Measurements from ENCODE around the gene KLHL5.
"Not testable (repeated sequence)": the region's sequence is repeated elsewhere in the genome, so short reads cannot be mapped to it uniquely, and the experiment has no call there.

KLHL5 gene, protein sequence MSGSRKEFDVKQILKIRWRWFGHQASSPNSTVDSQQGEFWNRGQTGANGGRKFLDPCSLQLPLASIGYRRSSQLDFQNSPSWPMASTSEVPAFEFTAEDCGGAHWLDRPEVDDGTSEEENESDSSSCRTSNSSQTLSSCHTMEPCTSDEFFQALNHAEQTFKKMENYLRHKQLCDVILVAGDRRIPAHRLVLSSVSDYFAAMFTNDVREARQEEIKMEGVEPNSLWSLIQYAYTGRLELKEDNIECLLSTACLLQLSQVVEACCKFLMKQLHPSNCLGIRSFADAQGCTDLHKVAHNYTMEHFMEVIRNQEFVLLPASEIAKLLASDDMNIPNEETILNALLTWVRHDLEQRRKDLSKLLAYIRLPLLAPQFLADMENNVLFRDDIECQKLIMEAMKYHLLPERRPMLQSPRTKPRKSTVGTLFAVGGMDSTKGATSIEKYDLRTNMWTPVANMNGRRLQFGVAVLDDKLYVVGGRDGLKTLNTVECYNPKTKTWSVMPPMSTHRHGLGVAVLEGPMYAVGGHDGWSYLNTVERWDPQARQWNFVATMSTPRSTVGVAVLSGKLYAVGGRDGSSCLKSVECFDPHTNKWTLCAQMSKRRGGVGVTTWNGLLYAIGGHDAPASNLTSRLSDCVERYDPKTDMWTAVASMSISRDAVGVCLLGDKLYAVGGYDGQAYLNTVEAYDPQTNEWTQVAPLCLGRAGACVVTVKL

DNA sequence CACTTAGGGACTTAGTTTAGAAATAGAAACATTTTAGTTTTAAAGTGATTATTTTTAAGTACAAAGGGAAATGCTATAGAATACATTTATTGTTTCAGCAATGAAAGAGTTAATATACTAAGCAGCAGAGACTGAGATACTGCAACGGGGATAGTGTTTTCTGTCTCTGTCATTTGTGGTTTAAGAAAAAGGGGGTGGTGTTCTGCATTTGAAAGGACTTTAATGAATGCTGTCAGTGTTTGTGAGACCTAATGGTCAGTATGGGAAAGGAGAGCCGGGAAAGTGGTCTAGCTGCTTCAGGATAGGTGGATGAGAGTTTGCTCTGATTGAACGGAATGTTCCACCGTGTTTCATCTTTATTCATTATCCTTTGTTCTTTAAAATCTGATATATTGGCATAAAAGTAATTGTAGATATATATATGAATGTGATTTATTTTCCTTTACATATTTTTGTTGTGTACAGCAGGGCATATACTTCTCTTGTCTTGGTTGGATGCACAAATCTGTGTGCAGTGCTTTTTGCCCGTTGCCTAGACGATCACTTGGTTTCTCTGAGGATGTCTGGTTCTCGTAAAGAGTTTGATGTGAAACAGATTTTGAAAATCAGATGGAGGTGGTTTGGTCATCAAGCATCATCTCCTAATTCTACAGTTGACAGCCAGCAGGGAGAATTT, at the start of gene KLHL5:
KLHL5 (plus strand) TSS at position 139 of the 676 bp plus-strand sequence; CDS start at position 560, 421 bp downstream.
- DNase-seq (ENCODE audit: low read depth) = no peak

DNA sequence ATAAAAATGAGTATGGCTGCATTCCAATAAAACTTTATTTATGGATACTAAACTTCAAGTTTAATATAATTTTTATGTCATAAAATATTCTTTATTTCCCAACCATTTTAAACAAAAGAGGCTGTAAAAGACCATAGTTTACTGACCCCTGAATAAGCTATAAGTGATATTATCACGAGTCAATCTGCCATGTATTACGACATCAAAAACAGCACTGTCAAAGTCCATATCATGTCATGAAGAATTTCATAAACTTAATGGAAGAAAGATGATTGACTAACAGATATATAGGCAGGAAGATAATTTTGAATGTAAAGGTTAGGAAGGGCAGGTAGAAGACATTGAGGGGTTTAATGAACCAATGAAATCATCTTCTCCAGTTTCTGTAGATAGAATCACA, 48.0 kb upstream of the KLHL5 start:
- no peak for DNase-seq (ENCODE audit: low read depth)

DNA sequence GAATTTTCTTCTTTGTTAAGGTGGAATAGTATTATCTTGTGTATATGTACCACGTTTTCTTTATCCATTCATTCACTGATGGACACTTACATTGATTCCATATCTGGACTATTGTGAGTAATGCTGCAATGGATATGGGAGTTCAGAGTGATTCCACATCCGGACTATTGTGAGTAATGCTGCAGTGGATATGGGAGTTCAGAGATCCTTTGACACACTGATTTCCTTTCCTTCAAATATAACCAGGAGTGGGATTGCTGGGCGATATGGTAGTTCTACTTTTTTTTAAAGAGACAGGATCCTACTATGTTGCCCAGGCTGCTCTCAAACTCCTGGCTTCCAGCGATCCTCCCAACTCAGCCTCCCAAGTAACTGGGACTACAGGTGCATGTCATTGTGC, 41.9 kb upstream of the KLHL5 start:
- no peak for DNase-seq (ENCODE audit: low read depth)

DNA sequence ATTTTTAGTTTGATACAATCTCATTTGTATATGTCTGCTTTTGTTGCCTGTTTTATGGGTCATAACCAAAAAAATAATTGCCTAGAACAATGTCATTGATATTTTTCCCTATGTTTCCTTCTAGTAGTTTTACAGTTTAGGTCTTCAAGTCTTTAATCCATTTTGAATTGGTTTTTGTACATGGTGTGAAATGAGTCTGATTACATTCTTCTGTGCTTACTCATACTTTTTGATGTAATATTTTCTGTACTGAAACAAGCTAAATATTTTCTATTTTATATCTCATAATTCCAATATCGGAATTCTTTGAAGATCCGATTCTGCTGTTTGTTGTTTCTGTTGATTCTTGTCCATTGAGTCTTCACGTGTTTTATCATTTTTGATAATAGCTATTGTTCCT, 40.4 kb upstream of the KLHL5 start:
- DNase-seq (ENCODE audit: low read depth) = no peak

DNA sequence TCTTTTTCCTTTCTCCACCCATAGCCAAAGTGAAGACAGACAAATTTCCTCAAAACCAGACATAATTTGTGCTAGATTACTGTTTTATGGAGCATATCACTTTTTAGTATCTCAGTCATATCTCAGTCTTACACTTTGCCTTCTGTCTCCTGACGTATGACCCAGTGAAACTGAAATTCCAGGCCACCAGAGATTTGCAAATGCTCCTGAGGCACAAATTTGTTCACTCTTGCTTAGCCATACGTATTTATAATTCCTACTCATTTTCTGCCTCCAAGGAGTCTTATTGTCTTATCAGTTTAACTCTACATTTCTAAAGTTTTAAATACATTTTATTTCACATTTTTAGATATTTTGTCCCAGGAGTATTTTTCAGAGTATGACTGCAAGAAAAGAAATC, 39.8 kb upstream of the KLHL5 start:
- no peak for DNase-seq (ENCODE audit: low read depth)

DNA sequence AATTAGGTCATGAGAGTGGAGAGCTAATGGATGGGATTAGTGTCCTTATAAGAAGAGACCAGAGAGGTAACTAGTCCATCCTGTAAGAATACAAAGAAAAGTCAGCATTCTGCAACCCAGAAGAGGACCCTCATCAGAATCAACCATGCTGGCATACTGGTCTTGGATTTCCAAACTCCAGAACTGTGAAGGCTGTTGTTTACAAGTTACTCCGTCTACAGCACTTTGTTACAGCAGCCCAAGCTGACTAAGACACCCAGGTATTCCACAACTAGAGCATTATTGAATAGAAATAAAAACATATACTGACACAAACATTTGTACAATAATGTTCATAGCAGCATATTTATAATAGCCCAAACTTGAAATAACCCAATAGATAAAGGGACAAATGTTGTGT, 39.0 kb upstream of the KLHL5 start:
- no peak for DNase-seq (ENCODE audit: low read depth)

DNA sequence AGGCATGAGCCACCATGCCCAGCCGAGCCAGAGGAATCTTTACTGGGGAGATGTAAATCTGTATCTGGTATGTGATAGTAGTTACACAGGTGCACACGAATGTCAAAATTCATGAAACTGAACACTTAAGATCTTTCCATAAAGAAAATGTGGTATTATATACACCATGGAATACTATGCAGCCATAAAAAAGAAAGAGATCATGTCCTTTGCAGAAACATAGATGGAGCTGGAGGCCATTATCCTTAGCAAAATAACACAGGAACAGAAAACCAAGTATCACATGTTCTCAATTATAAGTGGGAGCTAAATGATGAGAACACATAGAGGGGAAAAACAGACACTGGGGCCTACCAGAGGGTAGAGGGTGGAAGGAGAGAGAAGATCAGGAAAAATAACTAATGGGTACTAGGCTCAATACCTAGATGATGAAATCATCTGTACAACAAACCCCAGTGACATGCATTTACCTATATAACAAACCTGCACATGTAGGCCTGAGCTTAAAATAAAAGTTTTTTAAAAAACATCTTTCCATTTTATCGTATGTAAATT, 37.6 kb upstream of the KLHL5 start:
- DNase-seq (ENCODE audit: low read depth) = no peak

DNA sequence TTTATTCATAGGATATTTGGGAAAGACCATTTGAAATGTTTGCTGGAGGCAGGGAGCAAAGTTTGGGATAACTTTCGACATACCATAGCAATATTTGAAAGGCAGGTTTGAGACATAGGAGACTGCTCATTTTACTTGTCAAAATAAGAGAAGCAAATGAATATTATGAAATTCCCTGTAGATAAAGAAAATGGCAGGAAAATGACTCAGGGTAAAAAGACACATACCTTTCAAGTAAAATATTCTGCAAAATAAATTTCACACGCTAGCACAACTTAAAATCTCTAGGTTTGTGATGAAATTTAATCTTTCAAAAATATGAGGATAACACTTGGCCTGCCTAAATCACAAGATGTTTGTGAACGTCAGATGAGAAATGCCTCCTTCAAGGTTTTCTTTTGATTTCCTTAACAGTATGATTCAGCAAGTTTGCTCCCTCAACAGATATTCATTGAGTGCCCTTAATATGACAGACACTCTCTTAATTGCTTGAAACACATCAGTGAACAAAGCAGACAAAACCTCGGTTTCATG, 36.4 kb upstream of the KLHL5 start:
- no peak for DNase-seq (ENCODE audit: low read depth)

DNA sequence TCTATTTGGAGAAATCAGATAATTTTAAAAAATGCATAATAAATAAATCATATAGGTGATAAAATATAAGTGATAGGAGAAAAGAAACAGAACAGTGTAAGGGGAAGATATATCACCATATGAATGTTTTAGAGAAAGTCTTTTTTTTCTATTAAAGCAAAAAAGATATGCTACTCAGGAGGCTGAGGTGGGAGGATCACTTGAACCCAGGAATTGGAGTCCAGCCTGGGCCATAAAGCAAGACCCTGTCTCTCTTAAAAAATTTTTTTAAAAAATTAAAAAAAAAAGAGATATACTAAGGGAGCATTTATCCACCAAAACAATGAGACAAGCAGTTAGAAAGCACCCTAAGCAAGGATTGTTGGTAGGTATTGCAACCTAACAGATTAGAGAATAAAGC, 35.9 kb upstream of the KLHL5 start:
- no peak for DNase-seq (ENCODE audit: low read depth)

DNA sequence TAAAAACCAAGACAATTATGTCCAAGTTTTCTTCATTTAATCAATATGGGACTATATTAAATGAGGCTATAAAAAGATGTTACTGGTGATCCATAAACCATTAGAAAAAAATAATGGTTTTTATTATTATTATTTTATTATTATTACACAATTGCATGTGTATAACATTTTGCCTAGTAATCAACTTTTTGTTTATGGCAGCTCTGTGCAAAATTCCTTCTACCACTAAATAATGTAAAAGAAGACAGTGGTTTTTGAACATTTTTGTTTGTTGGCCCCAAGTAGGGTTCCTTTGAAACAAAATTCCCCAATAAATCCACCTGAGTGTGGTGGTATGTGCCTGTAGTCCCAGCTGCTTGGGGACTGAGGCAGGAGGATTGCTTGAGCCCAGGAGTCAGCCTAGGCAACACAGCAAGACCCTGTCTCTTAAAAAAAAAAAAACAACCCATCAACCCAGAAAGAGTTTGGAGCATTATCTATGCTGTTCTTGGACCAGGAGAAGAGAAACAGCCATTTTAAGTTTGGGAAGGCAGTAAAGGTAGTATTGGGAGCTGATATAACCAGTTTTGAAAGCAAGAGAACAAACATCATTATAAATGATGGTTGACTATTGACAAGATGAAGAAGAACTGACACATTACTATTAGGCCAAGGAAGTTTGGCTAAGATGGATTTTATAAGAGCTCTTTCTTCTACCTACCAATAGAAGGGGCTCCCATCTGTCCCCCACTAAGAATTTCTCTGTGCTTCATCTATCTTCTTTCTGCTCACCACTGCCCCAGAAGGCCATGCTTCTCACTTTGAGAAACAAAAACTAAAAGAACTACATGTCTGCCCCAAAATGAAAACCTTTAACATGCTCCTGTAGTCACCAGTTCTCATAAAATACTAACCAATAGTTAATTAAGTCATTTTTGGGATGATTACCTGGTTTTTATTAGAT, 32.0 kb upstream of the KLHL5 start:
- no peak for DNase-seq (ENCODE audit: low read depth)

DNA sequence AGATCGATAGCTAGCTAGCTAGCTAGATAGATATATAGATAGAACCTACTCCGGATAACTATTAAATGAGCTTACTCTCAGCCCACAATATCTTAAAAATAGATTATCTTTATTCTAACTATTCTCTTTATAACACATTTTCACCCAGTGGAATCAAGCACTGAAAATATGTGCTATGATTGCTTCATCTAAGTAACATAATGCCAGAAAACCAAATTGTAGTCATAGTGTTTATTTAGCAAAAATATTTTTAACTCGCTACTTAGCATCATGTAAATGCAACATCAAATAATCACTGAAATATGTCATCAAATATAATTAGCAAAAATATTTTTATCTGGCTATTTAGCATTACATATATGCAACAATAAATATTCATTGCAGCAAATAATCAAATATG, 31.3 kb upstream of the KLHL5 start:
- DNase-seq (ENCODE audit: low read depth) = no peak

DNA sequence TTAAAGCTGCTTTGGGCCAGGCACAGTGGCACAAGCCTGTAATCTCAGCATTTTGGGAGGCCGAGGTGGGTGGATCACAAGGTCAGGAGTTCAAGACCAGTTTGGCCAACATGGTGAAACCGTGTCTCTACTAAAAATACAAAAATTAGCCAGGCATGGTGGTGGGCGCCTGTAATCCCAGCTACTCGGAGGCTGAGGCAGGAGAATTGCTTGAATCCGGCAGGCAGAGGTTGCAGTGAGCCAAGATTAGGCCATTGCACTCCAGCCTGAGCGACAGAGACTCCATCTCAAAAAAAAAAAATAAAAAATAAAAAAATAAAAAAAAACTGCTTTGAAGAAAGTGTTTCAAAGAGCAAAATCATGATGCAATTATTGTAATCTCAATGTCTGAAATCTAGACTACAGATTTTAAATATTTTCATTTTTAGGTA, 30.4 kb upstream of the KLHL5 start:
- not testable (repeated sequence) for DNase-seq (ENCODE audit: low read depth)

DNA sequence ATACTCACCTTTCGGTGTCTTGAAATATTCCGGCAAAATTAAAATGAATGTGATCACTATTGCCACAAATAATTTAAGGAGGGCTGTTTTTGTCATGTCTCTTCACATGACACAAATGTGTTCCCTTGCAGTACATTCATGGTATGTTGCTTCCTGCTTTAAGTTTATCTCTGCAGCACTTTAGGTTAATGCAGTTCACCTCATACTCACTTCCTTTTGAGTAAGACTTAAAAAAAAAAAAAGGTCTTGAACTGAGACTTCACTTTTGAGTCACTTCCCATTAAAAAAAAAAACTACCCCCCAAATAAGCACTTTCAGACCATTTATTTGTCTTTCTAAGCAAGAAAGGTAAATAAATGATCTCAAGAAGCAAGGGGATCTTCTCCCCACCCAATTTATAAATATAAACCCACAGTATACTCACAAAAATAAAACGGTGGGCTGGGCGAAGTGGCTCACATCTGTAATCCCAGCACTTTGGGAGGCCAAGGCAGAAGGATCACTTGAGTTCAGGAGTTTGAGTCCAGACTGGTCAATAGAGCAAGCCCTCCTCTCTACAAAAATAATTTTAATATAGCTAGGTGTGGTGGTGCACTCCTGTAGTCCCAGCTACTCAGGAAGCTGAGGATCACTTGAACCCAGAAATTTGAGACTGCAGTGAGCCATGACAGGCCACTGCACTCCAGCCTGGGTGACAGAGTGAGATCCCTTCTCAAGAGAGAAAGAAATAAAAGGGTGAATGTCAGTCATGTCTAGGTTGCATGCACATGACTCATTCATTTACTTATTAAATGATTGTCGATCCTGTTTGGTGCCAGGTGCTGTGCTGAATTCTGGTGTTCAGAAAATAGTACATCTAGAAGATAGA, 29.6 kb upstream of the KLHL5 start, which contains the start of gene TMEM156:
TMEM156 (minus strand) TSS at position 192 of the 868 bp plus-strand sequence; CDS start at position 96, 96 bp downstream.
- no peak for DNase-seq (ENCODE audit: low read depth)

DNA sequence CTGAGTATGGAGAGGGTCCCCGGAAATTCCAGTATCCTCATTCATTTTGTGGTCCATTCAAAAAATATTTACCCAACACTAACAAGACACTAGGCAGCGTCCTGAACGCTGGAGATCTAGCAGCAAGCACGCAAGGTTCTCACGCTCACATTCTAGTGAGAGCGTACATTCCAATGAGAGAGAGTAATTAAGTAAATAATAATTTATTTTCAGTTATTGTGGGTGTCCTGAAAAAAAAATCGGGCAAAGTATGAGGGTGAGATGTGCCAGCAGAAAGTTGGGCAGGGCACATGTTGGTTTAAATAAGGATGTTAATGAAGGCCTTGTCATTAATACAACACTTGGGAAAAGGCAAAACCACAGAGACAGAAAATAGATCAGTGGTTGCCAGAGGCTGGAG, 25.9 kb upstream of the KLHL5 start:
- no peak for DNase-seq (ENCODE audit: low read depth)

DNA sequence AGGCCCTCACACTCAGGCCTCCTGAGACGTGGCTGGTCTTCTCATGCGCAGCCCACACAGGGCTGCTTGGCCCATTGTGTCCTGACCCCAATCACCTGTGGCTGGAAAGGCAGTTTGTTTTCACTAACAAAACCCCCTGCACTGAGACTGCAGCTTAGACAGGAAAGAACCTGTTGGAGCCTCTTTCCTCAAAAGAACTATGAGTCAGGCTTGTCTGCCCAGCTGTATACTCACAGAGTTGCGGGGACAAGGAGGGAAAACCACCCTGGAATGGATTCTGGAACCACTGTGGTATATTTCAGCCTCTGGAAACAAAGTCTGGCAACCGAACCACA, 24.6 kb upstream of the KLHL5 start:
- DNase-seq (ENCODE audit: low read depth) = no peak

DNA sequence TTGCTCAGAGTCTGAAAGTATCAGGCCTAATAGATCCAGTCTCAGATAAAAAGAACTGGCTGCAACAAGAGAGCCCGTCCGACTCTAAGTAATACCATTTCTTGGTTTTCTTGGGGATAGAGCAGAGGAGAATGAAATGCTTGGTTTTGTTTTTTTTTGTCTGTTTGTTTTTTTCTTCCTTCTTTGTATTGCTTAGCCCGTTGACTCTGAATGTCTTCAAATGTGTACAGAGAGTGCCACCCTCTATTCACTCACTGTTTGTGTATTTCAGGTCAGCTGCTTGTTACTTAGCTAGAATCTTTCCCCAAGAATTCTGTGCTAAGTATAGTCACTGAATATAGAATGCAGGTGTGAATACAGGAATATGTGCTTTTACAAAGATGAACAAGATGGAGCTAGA, 24.1 kb upstream of the KLHL5 start:
- DNase-seq (ENCODE audit: low read depth) = no peak

DNA sequence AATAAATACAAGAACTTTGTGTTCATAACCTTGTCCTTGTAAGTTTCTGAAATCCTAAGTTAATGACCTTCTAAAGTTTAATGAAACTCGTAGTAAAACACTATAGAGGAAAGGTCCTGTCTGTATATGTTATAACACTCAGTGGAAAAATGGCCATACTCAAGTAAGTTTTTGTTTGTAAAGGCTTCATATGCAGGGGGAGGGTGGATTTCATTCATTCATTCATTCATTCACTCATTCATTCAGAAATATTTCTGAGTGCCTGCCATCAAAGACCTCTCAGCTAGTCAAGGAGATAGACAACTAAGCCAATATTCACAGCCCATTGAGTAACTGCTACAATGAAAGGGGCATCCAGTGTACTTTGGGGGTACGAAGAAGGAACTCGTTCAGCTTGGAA, 22.9 kb upstream of the KLHL5 start:
- DNase-seq (ENCODE audit: low read depth) = no peak

DNA sequence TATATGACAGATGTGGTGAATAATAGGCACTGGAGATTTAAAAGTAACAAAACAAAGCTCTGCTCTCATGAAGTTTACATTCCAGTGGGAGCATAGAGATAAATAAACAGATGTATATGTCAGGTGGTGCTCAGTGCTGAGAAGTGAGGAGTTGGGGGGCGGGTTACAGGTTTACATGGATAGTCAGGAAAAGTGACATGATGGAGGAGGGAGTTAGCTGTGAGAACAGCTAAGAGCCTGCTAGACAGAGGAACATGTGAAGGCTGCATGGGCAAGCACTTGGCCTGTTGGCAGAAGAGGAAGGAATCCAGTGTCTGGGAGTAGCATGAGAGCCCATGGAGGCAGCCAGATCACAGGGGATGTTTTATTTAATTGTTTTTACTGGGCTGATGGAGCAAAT, 19.7 kb upstream of the KLHL5 start:
- no peak for DNase-seq (ENCODE audit: low read depth)

DNA sequence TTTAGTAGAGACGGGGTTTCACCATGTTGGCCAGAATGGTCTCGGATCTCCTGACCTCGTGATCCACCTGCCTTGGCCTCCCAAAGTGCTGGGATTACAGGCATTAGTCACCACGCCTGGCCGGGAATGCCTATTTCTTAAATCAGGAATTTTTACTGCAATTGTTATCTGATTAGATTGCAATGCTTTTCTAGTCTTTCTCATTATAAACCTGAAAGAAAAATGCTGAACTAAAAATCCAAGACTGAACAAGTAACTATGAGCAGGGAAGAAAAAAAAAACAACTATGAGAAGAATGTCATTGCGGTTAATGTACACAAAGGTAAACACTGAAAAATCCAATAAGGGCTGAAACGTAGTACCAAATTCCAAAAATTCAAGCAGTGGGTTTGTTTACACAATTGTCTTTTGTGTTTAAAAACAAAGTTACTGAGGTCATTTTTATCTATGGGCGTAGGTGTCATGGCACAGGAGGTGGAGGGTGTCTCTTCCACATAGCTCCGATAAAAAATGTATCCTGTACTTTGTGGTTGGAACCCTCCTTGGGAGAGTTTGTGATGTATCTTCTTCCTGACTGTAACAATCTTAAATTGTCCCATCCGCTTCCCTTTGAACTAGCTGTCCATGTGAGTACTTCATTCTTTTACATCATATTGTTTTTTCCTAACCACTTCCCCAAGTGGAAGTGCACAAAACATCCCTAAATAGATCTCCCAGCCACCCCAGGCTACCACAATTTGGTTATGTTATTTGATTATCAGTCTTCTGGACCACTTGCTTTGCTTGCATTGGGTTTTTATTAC, 18.8 kb upstream of the KLHL5 start:
- no peak for DNase-seq (ENCODE audit: low read depth)

Measured in stimulated activated CD8-positive, alpha-beta memory T cell treated with anti-CD3 and anti-CD28 coated beads, Interleukin-12 subunit alpha, Interleukin-12 subunit beta, amount 100 ng/mL, for 1 hour (primary cell).